ENCODE results near the gene PTPN6.

DNA sequence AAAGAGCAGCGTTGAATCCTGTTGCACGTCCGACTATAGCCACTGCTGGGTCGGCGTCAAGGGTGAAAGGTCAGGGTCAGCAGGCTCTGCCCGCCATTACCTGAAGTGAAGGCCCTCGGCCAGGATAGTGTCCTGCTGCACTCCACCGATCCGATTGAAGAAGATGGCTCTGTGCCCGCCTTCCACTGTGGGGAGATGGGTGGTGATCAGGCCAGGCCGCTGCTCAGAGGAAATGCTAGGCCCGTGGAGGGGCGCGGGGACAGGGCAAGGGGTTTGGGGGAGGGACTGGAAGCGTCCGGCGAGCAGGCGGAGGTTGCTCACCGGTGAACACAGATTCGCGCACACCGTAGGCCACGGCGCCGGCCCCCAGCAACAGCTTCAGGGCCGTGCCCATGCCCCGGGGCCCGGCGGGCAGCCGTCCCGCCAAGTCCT, 19.0 kb downstream of the PTPN6 start:
- TF ChIP-seq CTCF (conservative IDR thresholded peaks at IDR 0.05; ENCODE audit: low read depth, low read length), result no peak
- TF ChIP-seq EZH2phosphoT487 (IDR thresholded peaks at IDR 0.05; ENCODE audit: borderline replicate concordance, low read length), result no peak
